T-helper 17 cell (primary cell): ENCODE measurements around the gene KLRF1. TPM values are rescaled to one million over a fixed set of nuclear protein-coding genes. Genes with fewer than 3 reads are reported as not detected.
A peak's percentile ranks its signal among the peaks of the same experiment; 100 is the strongest.

Source experiments
- ATAC-seq: fragments of 150-1000 bp; cut with Tn5 transposase; 2 replicates; pipeline ENCODE4 v1.10.0; 2021; ENCODE audit warnings: mild to moderate bottlenecking, moderate library complexity
- DNase-seq, 3 donors: peaks; one replicate each; pipeline versions ENCODE4 v3.0.0 to v3.0.0-alpha.2; 2020 to 2021
- H3K9me3 ChIP-seq: one replicate; pipeline ENCODE4 v1.7.0; 2013; ENCODE audit warnings: low read length, mild to moderate bottlenecking; ENCODE audit not compliant: control insufficient read depth, poor library complexity, severe bottlenecking
- H3K27ac Mint-ChIP-seq: one replicate; pipeline ENCODE4 v1.8.0; 2022; ENCODE audit warnings: mild to moderate bottlenecking, moderate library complexity, mixed read lengths
- H3K27me3 Mint-ChIP-seq: one replicate; pipeline ENCODE4 v1.8.0; 2022; ENCODE audit warnings: mixed read lengths
- H3K36me3 Mint-ChIP-seq: one replicate; pipeline ENCODE4 v1.8.0; 2022; ENCODE audit warnings: low read depth, mixed read lengths
- H3K4me1 Mint-ChIP-seq: one replicate; pipeline ENCODE4 v1.8.0; 2022; ENCODE audit warnings: mild to moderate bottlenecking, mixed read lengths
- H3K4me3 Mint-ChIP-seq: one replicate; pipeline ENCODE4 v1.8.0; 2022; ENCODE audit warnings: mild to moderate bottlenecking, moderate library complexity, mixed read lengths
- total RNA-seq, 4 donors: library from RNA in 2 of 4; stranded (reverse) in 2 of 4; gene quantifications; one replicate each; pipeline ENCODE4 v1.2.3 and lab custom pipeline; 2022 to 2026

KLRF1 gene
- total RNA-seq (under 1 TPM; 0.52 to 0.57 TPM), total RNA-seq (lab: John Stamatoyannopoulos, UW) (0.08 to 0.70 reads per million in 2 donors)

DNA sequence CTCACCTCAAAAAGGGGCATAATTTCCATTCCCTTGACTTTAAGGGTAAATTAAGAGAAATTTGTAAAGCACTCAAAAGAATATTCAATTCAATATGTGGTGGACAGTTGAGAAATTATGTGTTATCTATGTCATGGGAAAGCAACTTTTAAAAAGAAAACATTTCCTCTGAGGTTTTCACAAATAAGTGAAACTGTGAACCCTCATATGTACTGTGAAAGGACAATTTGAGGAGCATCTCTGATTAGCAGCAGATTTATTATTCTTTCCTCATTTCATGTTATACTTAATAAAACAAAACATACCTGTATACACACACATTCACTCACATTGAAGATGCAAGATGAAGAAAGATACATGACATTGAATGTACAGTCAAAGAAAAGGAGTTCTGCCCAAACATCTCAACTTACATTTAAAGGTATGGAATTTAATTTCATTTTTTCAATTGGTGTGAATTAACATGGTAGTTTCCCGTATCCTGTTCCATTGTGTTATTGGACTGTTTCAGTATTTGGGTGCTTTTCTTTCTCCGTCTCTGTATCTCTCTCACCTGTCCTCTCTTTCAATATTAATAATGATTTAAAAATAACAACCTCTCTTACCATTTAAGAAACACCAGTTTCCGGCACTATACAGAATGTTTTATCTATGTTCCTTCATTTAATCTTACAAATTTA, at the start of gene KLRF1:
Gene KLRF1 (plus strand): TSS at position 273 of the 680 bp plus-strand sequence. CDS start 64 bp downstream, at position 337.
- DNase-seq (no peak), ATAC-seq (no peak)
- Mint-ChIP-seq H3K27me3 (peaks cover 15% of the 10 kb centered on the region), H3K4me1 (no peaks in the 10 kb centered on the region), H3K27ac (no peak within 1 kb of the TSS), H3K36me3 (peaks cover 2% of the 10 kb centered on the region), H3K4me3 (no peak within 1 kb of the TSS)
- no peaks in the 10 kb centered on the region for H3K9me3 ChIP-seq

DNA sequence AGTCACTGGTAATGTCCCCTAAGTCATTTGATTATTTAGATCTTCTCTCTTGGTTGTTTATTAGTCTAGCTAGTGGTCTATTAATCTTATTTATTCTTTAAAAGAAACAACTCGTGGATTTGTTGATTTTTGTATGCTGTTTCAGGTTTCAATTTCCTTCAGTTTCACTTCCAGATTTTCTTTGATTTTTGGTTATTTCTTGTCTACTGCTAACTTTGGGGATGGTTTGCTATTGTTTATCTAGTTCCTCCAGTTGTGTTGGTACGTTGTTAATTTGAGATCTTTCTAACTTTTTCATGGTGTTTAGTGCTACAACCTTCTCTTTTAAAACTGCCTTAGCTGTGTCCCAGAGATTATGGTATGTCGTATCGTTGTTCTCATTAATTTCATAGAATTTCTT, 48.1 kb upstream of the KLRF1 start:
- Mint-ChIP-seq H3K27me3 (no peaks in the 10 kb centered on the region), H3K27ac (peak overlapping the region; percentile 32)

GRCh38 chr12:9781360-9781759, 45.9 kb upstream of the KLRF1 start:
- no peaks in the 10 kb centered on the region for H3K27me3 Mint-ChIP-seq
- H3K27ac Mint-ChIP-seq = no peak overlapping the region
- H3K4me1 Mint-ChIP-seq = peaks cover 21% of the 10 kb centered on the region
- no peak overlapping the region for H3K4me3 Mint-ChIP-seq
- H3K36me3 Mint-ChIP-seq = peaks cover 4% of the 10 kb centered on the region
- ATAC-seq (no peak), DNase-seq (no peak)
- H3K9me3 ChIP-seq = no peaks in the 10 kb centered on the region

More for the DNA sequence above, 48.1 kb upstream of the KLRF1 start:
- DNase-seq (no peak), ATAC-seq (no peak)
- H3K9me3 ChIP-seq = no peaks in the 10 kb centered on the region
- peaks cover 33% of the 10 kb centered on the region for H3K4me1 Mint-ChIP-seq
- H3K36me3 Mint-ChIP-seq = peaks cover 4% of the 10 kb centered on the region
- H3K4me3 Mint-ChIP-seq = no peak overlapping the region

DNA sequence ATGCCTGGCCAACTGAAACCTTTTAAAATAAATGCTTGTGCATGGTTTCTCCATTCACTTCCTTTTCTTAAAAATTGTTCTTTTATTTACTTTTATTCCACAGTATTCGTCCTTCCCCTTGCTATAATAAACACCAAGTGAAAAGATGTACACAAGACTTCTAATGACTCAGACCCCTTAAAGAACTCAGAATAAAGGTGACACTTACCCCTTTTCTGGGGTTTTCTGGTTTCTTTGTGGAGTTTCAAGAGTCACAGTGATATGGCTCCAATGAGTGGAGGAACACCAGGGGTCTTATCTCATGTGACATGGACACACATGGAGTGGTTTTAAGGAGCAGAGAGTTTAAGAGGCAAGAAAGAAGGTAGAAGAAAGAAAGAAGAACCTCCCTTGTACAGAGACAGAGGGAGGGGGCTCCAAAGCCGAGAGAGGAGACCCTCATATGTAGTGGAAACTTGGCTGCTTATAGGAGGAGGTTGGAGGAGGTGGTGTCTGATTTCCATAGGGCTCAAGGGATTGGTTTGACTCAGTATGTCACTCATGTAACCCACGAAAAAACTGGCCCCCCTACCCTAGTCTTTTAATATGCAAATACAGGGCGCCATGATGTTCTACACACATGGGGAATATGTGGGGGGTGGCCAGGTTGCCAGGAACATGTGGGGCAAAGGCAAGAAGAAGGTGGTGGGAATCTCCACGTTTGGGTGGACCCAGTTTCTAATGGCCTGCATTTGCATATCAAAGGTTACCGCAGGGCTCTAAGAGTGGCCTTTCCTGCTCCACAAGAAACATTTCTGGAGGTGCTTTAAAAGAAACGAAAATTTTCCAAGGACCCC, 44.5 kb upstream of the KLRF1 start:
- H3K9me3 ChIP-seq = no peaks in the 10 kb centered on the region
- no peak overlapping the region for H3K27ac Mint-ChIP-seq
- ATAC-seq (no peak), DNase-seq (no peak)
- no peaks in the 10 kb centered on the region for H3K27me3 Mint-ChIP-seq
- H3K4me1 Mint-ChIP-seq = peaks cover 14% of the 10 kb centered on the region
- no peak overlapping the region for H3K4me3 Mint-ChIP-seq
- H3K36me3 Mint-ChIP-seq = peaks cover 4% of the 10 kb centered on the region

GRCh38 chr12:9784326-9784725, 43.0 kb upstream of the KLRF1 start:
- no peaks in the 10 kb centered on the region for H3K27me3 Mint-ChIP-seq
- ATAC-seq = no peak
- H3K4me3 Mint-ChIP-seq = no peak overlapping the region
- no peak overlapping the region for H3K27ac Mint-ChIP-seq
- H3K4me1 Mint-ChIP-seq = peaks cover 13% of the 10 kb centered on the region
- peaks cover 4% of the 10 kb centered on the region for H3K36me3 Mint-ChIP-seq
- DNase-seq = no peak
- no peaks in the 10 kb centered on the region for H3K9me3 ChIP-seq

DNA sequence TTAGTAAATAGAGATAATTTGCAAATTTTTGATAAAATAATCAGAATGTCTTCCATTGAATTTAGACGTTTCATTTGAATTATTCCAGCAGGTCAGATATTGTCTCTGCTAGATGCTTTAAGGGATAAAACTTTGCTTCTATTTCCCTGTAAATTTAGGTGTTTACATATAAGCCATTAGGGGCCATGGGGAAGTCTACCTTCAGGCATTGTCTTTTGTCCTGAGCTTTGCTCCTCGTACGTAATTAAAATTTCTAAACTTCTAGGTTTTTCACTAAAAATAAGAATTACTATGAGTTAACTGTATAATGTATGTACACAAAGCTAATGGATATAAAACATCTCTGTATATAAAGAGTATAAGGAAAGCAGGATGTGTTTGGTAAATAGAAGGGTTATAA, 42.5 kb upstream of the KLRF1 start:
- Mint-ChIP-seq H3K4me3 (no peak overlapping the region), H3K4me1 (peaks cover 15% of the 10 kb centered on the region), H3K27me3 (no peaks in the 10 kb centered on the region), H3K36me3 (peaks cover 4% of the 10 kb centered on the region), H3K27ac (no peak overlapping the region)
- ATAC-seq (no peak), DNase-seq (no peak)
- H3K9me3 ChIP-seq = no peaks in the 10 kb centered on the region

- Mint-ChIP-seq H3K27ac (no peak overlapping the region), H3K27me3 (no peaks in the 10 kb centered on the region), H3K4me1 (peaks cover 15% of the 10 kb centered on the region), H3K4me3 (no peak overlapping the region), H3K36me3 (no peaks in the 10 kb centered on the region)
- no peaks in the 10 kb centered on the region for H3K9me3 ChIP-seq
- ATAC-seq = no peak
- no peak for DNase-seq
These were observed 40.3 kb upstream of the KLRF1 start for GRCh38 chr12:9786726-9787717.

DNA sequence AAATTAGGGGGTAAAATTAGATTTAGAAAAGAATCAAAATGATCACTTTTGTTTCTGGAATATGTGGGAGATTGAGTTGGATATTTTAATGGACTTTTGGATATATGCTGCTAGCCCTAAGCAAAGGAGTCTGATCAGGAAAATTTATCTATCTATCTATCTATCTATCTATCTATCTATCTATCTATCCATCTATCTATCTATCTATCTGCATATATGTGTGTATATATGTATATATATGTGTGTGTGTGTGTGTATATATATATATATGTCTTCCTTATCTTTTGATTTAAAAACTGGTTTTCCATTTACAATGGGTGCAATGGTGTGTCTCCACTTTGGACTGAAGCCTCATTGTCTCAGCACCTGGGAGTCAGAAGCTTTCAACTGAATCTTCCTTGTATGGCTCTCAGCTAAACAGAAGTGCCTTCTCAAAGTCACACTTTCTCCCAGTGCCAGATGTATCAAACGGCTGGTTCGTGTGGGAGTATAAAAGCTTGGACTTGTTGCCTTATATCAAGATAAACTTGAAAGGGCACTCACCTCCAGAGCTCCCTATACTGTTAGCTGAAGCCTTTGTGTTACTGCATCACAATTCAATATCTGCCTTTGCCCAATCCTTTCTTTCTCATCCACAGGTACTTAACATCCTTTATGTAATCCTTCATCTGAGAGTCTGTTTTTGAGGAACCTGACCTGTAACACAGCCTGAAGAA, 34.9 kb upstream of the KLRF1 start:
- H3K9me3 ChIP-seq = no peaks in the 10 kb centered on the region
- DNase-seq (no peak), ATAC-seq (no peak)
- H3K27ac Mint-ChIP-seq = no peak overlapping the region
- no peak overlapping the region for H3K4me3 Mint-ChIP-seq
- H3K27me3 Mint-ChIP-seq = peaks cover 6% of the 10 kb centered on the region
- H3K36me3 Mint-ChIP-seq = no peaks in the 10 kb centered on the region
- peaks cover 51% of the 10 kb centered on the region for H3K4me1 Mint-ChIP-seq

GRCh38 chr12:9792961-9793617, 34.2 kb upstream of the KLRF1 start:
- DNase-seq (no peak), ATAC-seq (no peak)
- Mint-ChIP-seq H3K27ac (peak overlapping the region; percentile 89), H3K27me3 (peaks cover 6% of the 10 kb centered on the region), H3K36me3 (no peaks in the 10 kb centered on the region), H3K4me1 (peaks cover 49% of the 10 kb centered on the region), H3K4me3 (no peak overlapping the region)
- no peaks in the 10 kb centered on the region for H3K9me3 ChIP-seq

DNA sequence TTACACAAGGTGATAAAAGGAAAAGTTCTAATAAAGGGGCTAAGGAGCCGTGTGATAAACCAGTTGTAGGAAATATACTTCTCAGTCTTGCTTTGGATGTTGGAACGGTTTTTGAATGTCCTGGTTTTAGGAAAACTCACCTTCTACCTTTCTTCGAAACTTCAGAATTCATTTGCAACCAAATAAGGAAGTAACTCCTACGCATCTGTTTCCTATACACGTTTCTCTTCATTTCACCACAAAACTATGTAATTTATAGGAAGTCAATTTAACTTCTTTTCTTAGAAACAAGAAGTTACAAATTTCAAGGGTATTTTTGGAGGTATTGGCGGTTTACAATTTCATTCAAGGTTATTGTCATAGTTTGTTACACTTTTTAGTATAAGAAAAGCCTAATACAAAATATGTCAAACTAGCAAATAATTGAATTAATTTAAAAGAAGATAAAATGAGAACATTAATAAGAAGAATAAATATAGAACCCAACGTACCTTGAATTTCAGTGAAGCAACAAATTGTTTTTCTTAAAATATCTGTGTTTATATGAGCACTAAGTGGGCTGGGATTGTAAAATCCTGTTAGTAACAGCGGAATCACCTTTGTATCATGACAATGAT, 33.4 kb upstream of the KLRF1 start:
- ATAC-seq (no peak), DNase-seq (no peak)
- no peaks in the 10 kb centered on the region for H3K9me3 ChIP-seq
- Mint-ChIP-seq H3K4me1 (peaks cover 49% of the 10 kb centered on the region), H3K27ac (peak overlapping the region; percentile 89), H3K27me3 (peaks cover 6% of the 10 kb centered on the region), H3K4me3 (no peak overlapping the region), H3K36me3 (no peaks in the 10 kb centered on the region)

DNA sequence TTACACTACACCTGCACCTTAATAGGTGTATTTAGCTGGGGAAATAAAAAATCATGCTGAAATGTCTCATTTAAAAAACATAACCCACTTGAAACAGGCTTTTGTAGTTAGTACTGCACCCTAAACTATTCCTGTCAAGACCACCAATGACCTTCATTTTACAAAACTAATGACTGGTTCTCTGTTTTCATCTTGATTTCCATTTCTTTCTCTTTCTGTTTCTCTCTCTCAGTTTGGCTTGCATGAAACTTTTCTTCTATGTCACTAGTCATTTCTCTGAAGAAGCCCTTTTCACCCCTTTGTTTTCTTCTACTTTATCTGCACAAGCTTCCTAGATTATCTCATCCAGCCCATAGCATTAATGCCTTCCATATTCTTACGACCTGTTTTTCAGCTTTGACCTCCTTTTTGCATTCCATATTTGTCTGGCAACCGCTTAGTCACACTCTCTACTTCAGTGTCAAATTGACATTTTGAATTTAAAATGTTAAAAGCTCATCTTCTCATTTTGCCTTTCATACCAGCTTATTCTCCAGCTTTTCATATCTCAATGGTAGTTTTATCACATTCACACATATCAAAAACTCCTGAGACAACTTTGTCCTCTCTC, 32.7 kb upstream of the KLRF1 start:
- no peak for DNase-seq
- peaks cover 46% of the 10 kb centered on the region for H3K4me1 Mint-ChIP-seq
- no peaks in the 10 kb centered on the region for H3K9me3 ChIP-seq
- peak overlapping the region; percentile 70 for H3K4me3 Mint-ChIP-seq
- peak overlapping the region; percentile 89 for H3K27ac Mint-ChIP-seq
- H3K27me3 Mint-ChIP-seq = peaks cover 6% of the 10 kb centered on the region
- ATAC-seq = no peak
- H3K36me3 Mint-ChIP-seq = no peaks in the 10 kb centered on the region
